Measurements from ENCODE around the gene STMN3. TPM values are rescaled to one million over a fixed set of nuclear protein-coding genes. Genes with fewer than 3 reads are reported as not detected.
A peak's percentile ranks its signal among the peaks of the same experiment; 100 is the strongest.

The STMN3 gene
- polyA plus RNA-seq, 2 donors, result 3.7 to 6.1 TPM

GRCh38 chr20:63594043-63594561, 59.1 kb downstream of the STMN3 start:
- WGBS, 2 donors, result 54 to 59% methylated on average over 10 of the region's 10 CpGs
- Histone ChIP-seq H3K36me3 (ENCODE audit: control insufficient read depth in 2 of 2, insufficient read depth in 2 of 2, low read length in 1 of 2) (peaks cover 12 to 56% of the 10 kb centered on the region in 2 donors), H3K27ac (ENCODE audit: low read depth in 2 of 2, low read length in 1 of 2) (peak overlapping the region in 1 of 2 donors; percentile 43), H3K9me3 (ENCODE audit: control insufficient read depth in 2 of 2, insufficient read depth in 1 of 2, low read depth in 1 of 2, low read length in 1 of 2) (no peaks in the 10 kb centered on the region), H3K27me3 (ENCODE audit: control insufficient read depth in 1 of 2, insufficient read depth in 2 of 2, low read length in 2 of 2) (no peaks in the 10 kb centered on the region), H3K4me1 (ENCODE audit: control insufficient read depth in 2 of 2, insufficient read depth in 2 of 2, low read length in 1 of 2) (peaks cover 3% of the 10 kb centered on the region in 2 donors), H3K4me3 (ENCODE audit: low read depth in 1 of 2, low read length in 2 of 2) (no peak overlapping the region)

DNA sequence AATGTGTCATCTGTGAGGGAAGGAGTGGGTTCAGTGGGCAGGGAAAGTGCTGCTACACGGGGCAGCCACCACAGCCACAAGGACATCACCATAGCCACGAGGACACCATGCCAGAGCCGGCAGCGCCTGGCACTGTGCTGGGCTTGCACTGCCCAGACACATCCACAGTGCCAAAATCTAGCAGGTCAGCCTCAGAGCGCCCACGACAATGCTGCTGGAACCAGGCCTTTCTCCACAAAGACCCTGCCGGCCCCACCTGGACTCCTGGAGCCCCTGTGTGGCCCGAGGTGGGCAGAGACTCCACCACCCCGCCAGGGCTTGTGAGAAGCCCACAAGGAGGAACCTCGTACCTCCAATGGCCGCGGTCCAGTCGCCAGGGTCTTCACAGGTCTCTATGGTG, 60.6 kb downstream of the STMN3 start:
- H3K4me3 ChIP-seq (ENCODE audit: low read depth in 1 of 2, low read length in 2 of 2), result no peak overlapping the region
- H3K9me3 ChIP-seq (ENCODE audit: control insufficient read depth in 2 of 2, insufficient read depth in 1 of 2, low read depth in 1 of 2, low read length in 1 of 2), result no peaks in the 10 kb centered on the region
- H3K27me3 ChIP-seq (ENCODE audit: control insufficient read depth in 1 of 2, insufficient read depth in 2 of 2, low read length in 2 of 2), result no peaks in the 10 kb centered on the region
- no peak overlapping the region for H3K27ac ChIP-seq (ENCODE audit: low read depth in 2 of 2, low read length in 1 of 2)
- peaks cover 3% of the 10 kb centered on the region in 2 donors for H3K4me1 ChIP-seq (ENCODE audit: control insufficient read depth in 2 of 2, insufficient read depth in 2 of 2, low read length in 1 of 2)
- 91 to 94% methylated on average over 13 of the region's 13 CpGs for WGBS, 2 donors
- peaks cover 12 to 56% of the 10 kb centered on the region in 2 donors for H3K36me3 ChIP-seq (ENCODE audit: control insufficient read depth in 2 of 2, insufficient read depth in 2 of 2, low read length in 1 of 2)

GRCh38 chr20:63591786-63592355, 61.4 kb downstream of the STMN3 start:
- 95 to 98% methylated on average over 28 of the region's 28 CpGs for WGBS, 2 donors
- Histone ChIP-seq H3K27ac (ENCODE audit: low read depth in 2 of 2, low read length in 1 of 2) (no peak overlapping the region), H3K36me3 (ENCODE audit: control insufficient read depth in 2 of 2, insufficient read depth in 2 of 2, low read length in 1 of 2) (peaks cover 12 to 54% of the 10 kb centered on the region in 2 donors), H3K27me3 (ENCODE audit: control insufficient read depth in 1 of 2, insufficient read depth in 2 of 2, low read length in 2 of 2) (no peaks in the 10 kb centered on the region), H3K9me3 (ENCODE audit: control insufficient read depth in 2 of 2, insufficient read depth in 1 of 2, low read depth in 1 of 2, low read length in 1 of 2) (no peaks in the 10 kb centered on the region), H3K4me1 (ENCODE audit: control insufficient read depth in 2 of 2, insufficient read depth in 2 of 2, low read length in 1 of 2) (peaks cover 3% of the 10 kb centered on the region in 2 donors), H3K4me3 (ENCODE audit: low read depth in 1 of 2, low read length in 2 of 2) (no peak overlapping the region)

- no peak overlapping the region for H3K27ac ChIP-seq (ENCODE audit: low read depth in 2 of 2, low read length in 1 of 2)
- peaks cover 12 to 54% of the 10 kb centered on the region in 2 donors for H3K36me3 ChIP-seq (ENCODE audit: control insufficient read depth in 2 of 2, insufficient read depth in 2 of 2, low read length in 1 of 2)
- H3K27me3 ChIP-seq (ENCODE audit: control insufficient read depth in 1 of 2, insufficient read depth in 2 of 2, low read length in 2 of 2), result no peaks in the 10 kb centered on the region
- 94 to 95% methylated on average over 4 of the region's 4 CpGs for WGBS, 2 donors
- H3K9me3 ChIP-seq (ENCODE audit: control insufficient read depth in 2 of 2, insufficient read depth in 1 of 2, low read depth in 1 of 2, low read length in 1 of 2), result no peaks in the 10 kb centered on the region
- no peak overlapping the region for H3K4me3 ChIP-seq (ENCODE audit: low read depth in 1 of 2, low read length in 2 of 2)
- H3K4me1 ChIP-seq (ENCODE audit: control insufficient read depth in 2 of 2, insufficient read depth in 2 of 2, low read length in 1 of 2), result peaks cover 3% of the 10 kb centered on the region in 2 donors
Measured at GRCh38 chr20:63591147-63591533, 62.1 kb downstream of the STMN3 start.

DNA sequence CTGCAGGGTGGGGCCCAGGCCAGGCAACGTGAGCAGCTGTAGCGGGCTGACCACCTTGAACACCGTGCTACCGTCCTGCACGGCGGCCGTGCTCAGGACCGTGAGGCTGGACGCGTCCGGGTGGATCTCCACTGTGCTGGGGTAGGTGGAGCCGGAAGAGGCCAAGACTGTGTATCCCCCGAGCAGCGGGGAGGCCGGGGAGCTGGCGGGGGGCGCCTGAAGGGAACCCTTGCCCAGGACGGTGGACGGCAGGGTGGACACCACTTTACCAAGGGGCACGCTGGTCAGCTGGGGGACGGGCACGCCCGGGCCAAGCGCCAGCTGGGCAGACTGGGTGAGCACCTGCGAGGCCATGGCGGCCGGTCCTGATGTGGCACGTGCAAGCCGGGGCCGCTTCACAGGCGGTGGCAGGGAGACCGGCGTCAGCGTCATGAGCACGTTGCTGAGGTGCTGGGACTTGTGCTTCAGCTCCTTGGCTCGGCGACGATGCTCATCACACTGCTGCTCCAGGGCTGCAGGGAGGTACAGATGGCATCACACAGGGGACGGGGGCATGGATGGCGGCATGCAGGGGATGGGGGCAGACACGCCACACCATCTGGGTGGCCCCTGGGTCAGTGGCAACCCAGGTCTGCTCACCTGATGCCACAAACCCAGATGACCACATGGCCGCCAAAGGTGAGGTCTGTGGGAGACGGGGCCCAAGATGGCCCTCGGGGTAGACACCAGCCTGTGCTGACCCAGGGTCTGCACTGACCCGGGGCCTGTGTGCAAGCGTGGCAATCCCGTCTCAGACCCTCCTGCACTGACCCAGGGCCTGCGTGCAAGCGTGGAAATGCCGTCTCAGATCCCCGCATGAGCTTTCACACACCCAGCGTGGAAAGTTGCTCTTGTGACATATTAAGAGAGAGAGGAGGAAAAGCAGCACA, 62.7 kb downstream of the STMN3 start:
- H3K27me3 ChIP-seq (ENCODE audit: control insufficient read depth in 1 of 2, insufficient read depth in 2 of 2, low read length in 2 of 2), result no peaks in the 10 kb centered on the region
- no peak overlapping the region for H3K4me3 ChIP-seq (ENCODE audit: low read depth in 1 of 2, low read length in 2 of 2)
- WGBS, 2 donors, result 92 to 93% methylated on average over 50 to 52 of the region's 52 CpGs
- H3K4me1 ChIP-seq (ENCODE audit: control insufficient read depth in 2 of 2, insufficient read depth in 2 of 2, low read length in 1 of 2), result peaks cover 3% of the 10 kb centered on the region in 2 donors
- H3K27ac ChIP-seq (ENCODE audit: low read depth in 2 of 2, low read length in 1 of 2), result no peak overlapping the region
- H3K36me3 ChIP-seq (ENCODE audit: control insufficient read depth in 2 of 2, insufficient read depth in 2 of 2, low read length in 1 of 2), result peaks cover 11 to 48% of the 10 kb centered on the region in 2 donors
- H3K9me3 ChIP-seq (ENCODE audit: control insufficient read depth in 2 of 2, insufficient read depth in 1 of 2, low read depth in 1 of 2, low read length in 1 of 2), result no peaks in the 10 kb centered on the region

Other genes starting within 250 kb of the STMN3 start
- under 1 TPM; 0.01 to 0.06 TPM for gene KCNQ2, start 180.8 kb downstream of the STMN3 start, polyA plus RNA-seq
- gene EEF1A2, start 154.3 kb downstream of the STMN3 start, polyA plus RNA-seq, result 1 to 10 TPM in 1 of 2 donors, under 1 TPM in 1; 0.86 to 7.3 TPM
- 1,000 to 10,000 TPM in 1 of 2 donors, 100 to 1,000 TPM in 1; 615 to 1,105 TPM for gene PPDPF, start 132.7 kb downstream of the STMN3 start, polyA plus RNA-seq
- gene PTK6, start 116.0 kb downstream of the STMN3 start, polyA plus RNA-seq, result 10 to 100 TPM; 80.1 to 81.6 TPM
- gene SRMS, start 105.7 kb downstream of the STMN3 start, polyA plus RNA-seq, result under 1 TPM in 1 of 2 donors, not detected in 1; 0.04 TPM
- gene FNDC11, start 99.3 kb downstream of the STMN3 start, polyA plus RNA-seq, result under 1 TPM; 0.07 to 0.26 TPM
- 1 to 10 TPM; 7.2 to 8.3 TPM for gene HELZ2, start 79.2 kb downstream of the STMN3 start, polyA plus RNA-seq
- gene GMEB2, start 26.3 kb downstream of the STMN3 start, polyA plus RNA-seq, result 1 to 10 TPM; 7.6 to 8.8 TPM
- 10 to 100 TPM in 1 of 2 donors, 1 to 10 TPM in 1; 8.1 to 14.5 TPM for gene RTEL1, start 4.9 kb upstream of the STMN3 start, polyA plus RNA-seq
- 10 to 100 TPM in 1 of 2 donors, 1 to 10 TPM in 1; 2.6 to 15.2 TPM for gene TNFRSF6B, start 43.2 kb upstream of the STMN3 start, polyA plus RNA-seq
- gene ARFRP1, start 54.6 kb upstream of the STMN3 start, polyA plus RNA-seq, result 10 to 100 TPM; 33.9 to 35.4 TPM
- 10 to 100 TPM; 24.4 to 38.9 TPM for gene ZGPAT, start 54.6 kb upstream of the STMN3 start, polyA plus RNA-seq
- 10 to 100 TPM; 12.6 to 24.5 TPM for gene LIME1, start 83.2 kb upstream of the STMN3 start, polyA plus RNA-seq
- gene SLC2A4RG, start 86.4 kb upstream of the STMN3 start, polyA plus RNA-seq, result 10 to 100 TPM; 43.8 to 77.5 TPM
- 1 to 10 TPM in 1 of 2 donors, under 1 TPM in 1; 0.68 to 1.0 TPM for gene ZBTB46, start 177.8 kb upstream of the STMN3 start, polyA plus RNA-seq
- gene ABHD16B, start 208.1 kb upstream of the STMN3 start, polyA plus RNA-seq, result under 1 TPM; 0.42 to 0.92 TPM
- 100 to 1,000 TPM in 1 of 2 donors, 10 to 100 TPM in 1; 82.0 to 107 TPM for gene TPD52L2, start 211.8 kb upstream of the STMN3 start, polyA plus RNA-seq
- 10 to 100 TPM; 42.9 to 59.4 TPM for gene DNAJC5, start 241.7 kb upstream of the STMN3 start, polyA plus RNA-seq